Measurements from ENCODE around the gene EYS.

Gene EYS

GRCh38 chr6:63964366-63964765 lies 1742.7 kb downstream of the EYS start:
- no peak for TF ChIP-seq CTCF (IDR thresholded peaks at IDR 0.05)

GRCh38 chr6:63963769-63964315 lies 1743.2 kb downstream of the EYS start:
- TF ChIP-seq CTCF (IDR thresholded peaks at IDR 0.05): 0 out of 2 replicates have a peak, but pooled peaks have one; percentile 16

- no peak for TF ChIP-seq CTCF (IDR thresholded peaks at IDR 0.05)
Measured at GRCh38 chr6:63947792-63948529, 1759.1 kb downstream of the EYS start.

- no peak for TF ChIP-seq CTCF (IDR thresholded peaks at IDR 0.05)
Measured at GRCh38 chr6:63945987-63946386, 1761.0 kb downstream of the EYS start.

GRCh38 chr6:63943826-63944225 lies 1763.2 kb downstream of the EYS start:
- TF ChIP-seq CTCF (IDR thresholded peaks at IDR 0.05): no peak

- TF ChIP-seq CTCF (IDR thresholded peaks at IDR 0.05): no peak
Measured at GRCh38 chr6:63941747-63942470, 1765.1 kb downstream of the EYS start.

GRCh38 chr6:63940056-63940455 lies 1767.0 kb downstream of the EYS start:
- TF ChIP-seq CTCF (IDR thresholded peaks at IDR 0.05): no peak

All from LNCAP (cell line).